T-cell (primary cell): ENCODE measurements around the gene LGI4. TPM values are rescaled to one million over a fixed set of nuclear protein-coding genes. Genes with fewer than 3 reads are reported as not detected.

Source experiments
- ATAC-seq, 4 experiments: fragments of 200-7000 bp in 3 of 4; fragments of 150-1000 bp in 1 of 4; cut with Tn5 transposase; replicated peaks in 1 of 4; 1 replicate in 3 of 4; 2 replicates in 1 of 4; pipeline ENCODE4 v1.10.0; 2021; ENCODE audit warnings: moderate library complexity in 3 of 4, mild to moderate bottlenecking in 2 of 4, moderate number of reproducible peaks in 1 of 4
- CTCF ChIA-PET, 2 donors: fragments of 300-600 bp; sonication (Branson Sonifier 250); formaldehyde crosslinking; loops; one replicate each; lab custom pipeline; 2022; ENCODE audit warnings: antibody characterized with exemption in 2 of 2; lab: Charles Lee
- POLR2A ChIA-PET, 2 donors: fragments of 300-600 bp; sonication (Branson Sonifier 250); formaldehyde crosslinking; loops; one replicate each; lab custom pipeline; 2022; ENCODE audit warnings: antibody characterized with exemption in 2 of 2; lab: Charles Lee
- DNase-seq, 35 experiments: peaks; one replicate each; pipeline versions ENCODE4 v3.0.0 to v3.0.0-alpha.2; 2013 to 2023
- H3K27ac ChIP-seq: one replicate; pipeline ENCODE4 v1.5.1; 2013; ENCODE audit warnings: low read length
- H3K27me3 ChIP-seq, 2 experiments: replicated peaks in 1 of 2; 1 replicate in 1 of 2; 2 replicates in 1 of 2; pipeline versions ENCODE4 v1.6.1 to v1.7.0; 2013; ENCODE audit warnings: low read length in 1 of 2, mixed read lengths in 1 of 2; ENCODE audit not compliant: control insufficient read depth in 2 of 2, insufficient read depth in 2 of 2; ENCODE audit errors: extremely low read depth in 1 of 2
- H3K36me3 ChIP-seq, 2 donors: 1 replicate in 1 of 2; 2 replicates in 1 of 2; pipeline versions ENCODE4 v1.6.1 to v1.7.0; 2013; ENCODE audit warnings: low read length in 1 of 2; ENCODE audit not compliant: control insufficient read depth in 2 of 2, insufficient read depth in 1 of 2; ENCODE audit errors: extremely low read depth in 1 of 2
- H3K4me1 ChIP-seq, 2 experiments: 1 replicate in 1 of 2; 2 replicates in 1 of 2; pipeline versions ENCODE4 v1.6.1 to v1.7.0; 2013; ENCODE audit warnings: low read length in 2 of 2, mixed read lengths in 1 of 2; ENCODE audit not compliant: insufficient read depth in 2 of 2, control insufficient read depth in 1 of 2; ENCODE audit errors: extremely low read depth in 1 of 2
- H3K4me3 ChIP-seq, 2 donors: 1 replicate in 1 of 2; 2 replicates in 1 of 2; pipeline versions ENCODE4 v1.5.1 to v1.7.0; 2013; ENCODE audit warnings: mild to moderate bottlenecking in 2 of 2, low read length in 1 of 2, moderate library complexity in 1 of 2; ENCODE audit not compliant: control insufficient read depth in 1 of 2; ENCODE audit errors: extremely low read depth in 1 of 2
- H3K9me3 ChIP-seq: 2 replicates; pipeline ENCODE4 v1.7.0; 2013
- H3K27ac Mint-ChIP-seq, 2 donors: one replicate each; pipeline ENCODE4 v1.8.0; 2020 to 2021; ENCODE audit warnings: mild to moderate bottlenecking in 2 of 2, mixed read lengths in 2 of 2
- H3K27me3 Mint-ChIP-seq, 2 donors: one replicate each; pipeline ENCODE4 v1.8.0; 2021 to 2022; ENCODE audit warnings: mixed read lengths in 2 of 2
- H3K36me3 Mint-ChIP-seq: one replicate; pipeline ENCODE4 v1.8.0; 2021; ENCODE audit warnings: mixed read lengths
- H3K4me1 Mint-ChIP-seq, 3 donors: one replicate each; pipeline ENCODE4 v1.8.0; 2020 to 2022; ENCODE audit warnings: mixed read lengths in 3 of 3, mild to moderate bottlenecking in 1 of 3
- H3K4me3 Mint-ChIP-seq, 3 donors: one replicate each; pipeline ENCODE4 v1.8.0; 2020 to 2022; ENCODE audit warnings: mild to moderate bottlenecking in 3 of 3, mixed read lengths in 3 of 3, moderate library complexity in 3 of 3
- H3K9me3 Mint-ChIP-seq, 3 donors: one replicate each; pipeline ENCODE4 v1.8.0; 2020 to 2022; ENCODE audit warnings: mixed read lengths in 3 of 3
- WGBS: methylation state at CpG from one replicate; pipeline ENCODE4 v1.1.5; 2013; ENCODE audit warnings: missing lambda C conversion rate; ENCODE audit not compliant: insufficient coverage; 5-methylcytosine and 5-hydroxymethylcytosine counted together
- total RNA-seq, 35 experiments: library from RNA in 6 of 35; stranded (reverse) in 6 of 35; fragments of 120-200 nt in 1 of 35; gene quantifications; one replicate each; pipeline versions ENCODE4 v1.2.1 to v1.2.4 and lab custom pipeline; 2013 to 2026

The LGI4 gene
- total RNA-seq, 5 donors from 2014 or later (not counting 1 experiment from before 2014, with no cell fraction given) = 0.15 to 1.1 (median 0.89) TPM

DNA sequence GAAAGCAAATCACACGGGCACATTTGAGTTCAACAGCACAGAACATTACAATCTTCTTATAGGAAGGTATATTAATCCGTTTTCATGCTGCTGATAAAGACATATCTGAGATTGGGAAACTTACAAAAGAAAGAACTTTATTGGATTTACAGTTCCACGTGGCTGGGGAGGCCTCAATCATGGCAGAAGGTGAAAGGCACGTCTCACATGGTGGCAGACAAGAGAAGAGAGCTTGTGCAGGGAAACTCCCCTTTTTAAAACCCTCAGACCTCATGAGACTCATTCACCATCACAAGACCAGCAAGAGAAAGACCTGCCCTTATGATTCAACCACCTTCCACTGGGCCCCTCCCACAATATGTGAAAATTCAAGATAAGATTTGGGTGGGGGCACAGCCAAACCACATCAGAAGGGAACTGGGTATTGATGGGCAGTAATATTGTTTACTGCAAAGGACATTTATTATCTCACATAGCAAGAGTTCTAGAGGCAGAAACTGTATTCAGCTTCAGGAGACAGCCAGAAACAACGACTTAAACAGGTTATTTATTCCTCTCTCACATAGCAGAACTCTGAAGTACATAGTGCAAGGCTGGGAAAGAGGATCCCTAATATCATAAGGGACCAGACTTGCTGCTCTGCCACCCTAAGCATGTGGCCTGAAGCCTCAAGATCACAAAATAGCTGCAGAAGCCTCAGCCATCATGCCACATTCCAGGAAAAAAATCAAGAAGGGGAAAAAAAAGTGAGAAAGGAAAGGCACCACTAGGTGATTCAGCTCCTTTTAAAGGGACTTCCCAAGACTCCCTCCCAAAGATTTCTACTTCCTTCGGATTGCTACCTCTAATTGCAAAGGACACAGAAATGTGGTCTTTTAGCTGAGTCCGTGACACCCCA is 42.8 kb upstream of the LGI4 start:
- Mint-ChIP-seq H3K27me3 (no peaks in the 10 kb centered on the region), H3K27ac (peak overlapping the region in 1 of 2 donors; percentile 9), H3K4me1 (peaks cover 43 to 63% (median 61%) of the 10 kb centered on the region in 3 donors), H3K9me3 (peaks cover 0 to 6% (median 4%) of the 10 kb centered on the region in 3 donors), H3K36me3 (peaks cover 5% of the 10 kb centered on the region), H3K4me3 (no peak overlapping the region)
- no peak overlapping the region for H3K4me3 ChIP-seq
- H3K9me3 ChIP-seq = no peaks in the 10 kb centered on the region
- ATAC-seq (no peak), DNase-seq (no peak)
- H3K36me3 ChIP-seq = peaks cover 0 to 5% of the 10 kb centered on the region in 2 donors
- H3K4me1 ChIP-seq = peaks cover 19% of the 10 kb centered on the region in 2 experiments
- H3K27ac ChIP-seq = no peak overlapping the region
- no peaks in the 10 kb centered on the region for H3K27me3 ChIP-seq
- ChIA-PET POLR2A (interaction anchor here in 1 of 2 donors (0.5 to 0.6 kb wide), 2 partner anchors 63 to 110 kb away, joined by 3 read pairs; no protein-coding TSS in a partner anchor), CTCF (no interaction called here)
- WGBS = no CpG with 5 or more reads among the region's 7 CpGs

DNA sequence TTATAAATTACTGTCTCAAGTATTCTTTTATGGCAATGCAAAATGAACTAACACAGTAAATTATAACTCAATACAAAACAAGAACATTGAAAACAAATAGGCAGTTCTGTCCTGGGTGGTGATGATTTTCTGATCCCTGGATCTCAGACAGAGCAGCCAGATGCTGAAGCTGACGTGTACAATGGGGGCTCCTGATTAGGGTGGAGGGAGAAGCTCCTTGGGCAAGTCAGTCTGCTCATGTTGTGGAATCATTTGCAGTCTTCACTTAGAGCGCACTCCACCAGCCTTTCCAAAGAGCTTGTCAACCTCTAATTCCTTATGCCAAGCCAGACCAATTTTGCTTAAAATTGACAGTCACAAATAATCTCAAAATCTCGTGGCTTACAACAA is 41.3 kb upstream of the LGI4 start:
- Histone ChIP-seq H3K9me3 (no peaks in the 10 kb centered on the region), H3K36me3 (peaks cover 0 to 5% of the 10 kb centered on the region in 2 donors), H3K4me3 (no peak overlapping the region), H3K27ac (no peak overlapping the region), H3K27me3 (no peaks in the 10 kb centered on the region), H3K4me1 (peaks cover 19 to 30% of the 10 kb centered on the region in 2 experiments)
- CTCF ChIA-PET = no interaction called here
- Mint-ChIP-seq H3K4me3 (no peak overlapping the region), H3K4me1 (peaks cover 56 to 70% (median 69%) of the 10 kb centered on the region in 3 donors), H3K27me3 (no peaks in the 10 kb centered on the region), H3K36me3 (peaks cover 5% of the 10 kb centered on the region), H3K9me3 (peaks cover 0 to 6% (median 4%) of the 10 kb centered on the region in 3 donors), H3K27ac (peak overlapping the region; percentile 49 to 60)
- ATAC-seq = no peak
- DNase-seq = no peak
- POLR2A ChIA-PET = no interaction called here
- 92% methylated on average over 2 of the region's 3 CpGs for WGBS

DNA sequence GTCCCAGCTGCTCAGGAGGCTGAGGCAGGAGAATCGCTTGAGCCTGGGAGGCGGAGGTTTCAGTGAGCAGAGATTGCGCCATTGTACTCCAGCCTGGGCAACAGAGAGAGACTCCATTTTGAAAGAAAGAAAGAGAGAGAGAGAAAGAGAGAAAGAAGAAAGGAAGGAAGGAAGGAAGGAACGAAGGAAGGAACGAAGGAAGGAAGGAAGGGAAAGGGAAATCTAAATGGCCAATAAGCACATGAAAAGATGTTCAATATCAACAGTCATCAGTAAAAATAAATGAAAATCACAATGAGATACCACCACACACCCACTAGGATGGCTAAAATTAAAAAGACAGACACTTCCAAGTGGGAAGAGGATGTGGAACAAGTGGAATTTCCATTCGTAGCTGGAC is 39.4 kb upstream of the LGI4 start:
- H3K36me3 ChIP-seq = peaks cover 6 to 10% of the 10 kb centered on the region in 2 donors
- H3K4me3 ChIP-seq = no peak overlapping the region
- CTCF ChIA-PET = interaction anchor here (0.7 kb wide), 2 partner anchors 12 to 67 kb away, joined by 3 to 5 read pairs; no protein-coding TSS in a partner anchor
- peaks cover 51 to 57% (median 54%) of the 10 kb centered on the region in 3 donors for H3K4me1 Mint-ChIP-seq
- ATAC-seq (no peak), DNase-seq (no peak)
- H3K27ac Mint-ChIP-seq = peak overlapping the region in 1 of 2 donors; percentile 44
- WGBS = 96% methylated on average over 4 of the region's 6 CpGs
- peaks cover 5 to 20% of the 10 kb centered on the region in 2 experiments for H3K4me1 ChIP-seq
- no peaks in the 10 kb centered on the region for H3K9me3 ChIP-seq
- H3K27me3 Mint-ChIP-seq = no peaks in the 10 kb centered on the region
- no peaks in the 10 kb centered on the region for H3K27me3 ChIP-seq
- H3K36me3 Mint-ChIP-seq = peaks cover 8% of the 10 kb centered on the region
- H3K4me3 Mint-ChIP-seq = no peak overlapping the region
- POLR2A ChIA-PET = no interaction called here
- H3K27ac ChIP-seq = no peak overlapping the region
- peaks cover 0 to 6% (median 4%) of the 10 kb centered on the region in 3 donors for H3K9me3 Mint-ChIP-seq

DNA sequence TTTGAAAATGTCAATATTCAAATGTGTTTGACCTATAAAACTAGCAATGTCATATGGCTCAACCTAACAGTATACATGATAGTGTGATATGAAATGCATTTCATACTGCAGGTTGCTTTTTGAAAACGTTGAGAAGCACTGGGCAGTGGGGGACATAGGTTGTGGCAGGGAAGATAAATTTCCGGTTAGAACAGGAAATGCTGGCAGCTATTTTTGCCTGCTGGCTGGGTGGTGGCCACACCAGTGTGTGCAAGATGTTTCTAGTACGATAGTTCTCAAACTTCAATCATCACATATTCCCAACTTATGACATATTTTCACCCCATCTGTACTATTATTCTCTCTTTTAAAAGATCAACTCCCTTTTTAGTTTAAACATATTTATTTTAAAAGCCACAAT is 36.9 kb upstream of the LGI4 start:
- DNase-seq (peak in 1 of 35 experiments; percentile 16), ATAC-seq (peak; percentile 7 to 64 (median 42))
- peak overlapping the region in 1 of 3 donors; percentile 27 for H3K4me3 Mint-ChIP-seq
- no peak overlapping the region for H3K4me3 ChIP-seq
- H3K4me1 Mint-ChIP-seq = peaks cover 54 to 75% (median 56%) of the 10 kb centered on the region in 3 donors
- peaks cover 9 to 34% of the 10 kb centered on the region in 2 experiments for H3K4me1 ChIP-seq
- H3K36me3 ChIP-seq = peaks cover 13 to 28% of the 10 kb centered on the region in 2 donors
- H3K36me3 Mint-ChIP-seq = peaks cover 20% of the 10 kb centered on the region
- H3K27ac ChIP-seq = peak overlapping the region; percentile 70
- H3K27ac Mint-ChIP-seq = peak overlapping the region; percentile 81 to 91
- ChIA-PET CTCF (interaction anchor here in 1 of 2 donors (0.6 kb wide), 1 partner anchor 968 kb away, joined by 3 read pairs; no protein-coding TSS in a partner anchor), POLR2A (interaction anchor here in 1 of 2 donors (0.6 kb wide), 1 partner anchor 45 kb away, joined by 3 read pairs; no protein-coding TSS in a partner anchor)
- no peaks in the 10 kb centered on the region for H3K9me3 ChIP-seq
- H3K9me3 Mint-ChIP-seq = no peaks in the 10 kb centered on the region
- no peaks in the 10 kb centered on the region for H3K27me3 ChIP-seq
- no peaks in the 10 kb centered on the region for H3K27me3 Mint-ChIP-seq
- WGBS = 0% methylated on average over 1 of the region's 3 CpGs

DNA sequence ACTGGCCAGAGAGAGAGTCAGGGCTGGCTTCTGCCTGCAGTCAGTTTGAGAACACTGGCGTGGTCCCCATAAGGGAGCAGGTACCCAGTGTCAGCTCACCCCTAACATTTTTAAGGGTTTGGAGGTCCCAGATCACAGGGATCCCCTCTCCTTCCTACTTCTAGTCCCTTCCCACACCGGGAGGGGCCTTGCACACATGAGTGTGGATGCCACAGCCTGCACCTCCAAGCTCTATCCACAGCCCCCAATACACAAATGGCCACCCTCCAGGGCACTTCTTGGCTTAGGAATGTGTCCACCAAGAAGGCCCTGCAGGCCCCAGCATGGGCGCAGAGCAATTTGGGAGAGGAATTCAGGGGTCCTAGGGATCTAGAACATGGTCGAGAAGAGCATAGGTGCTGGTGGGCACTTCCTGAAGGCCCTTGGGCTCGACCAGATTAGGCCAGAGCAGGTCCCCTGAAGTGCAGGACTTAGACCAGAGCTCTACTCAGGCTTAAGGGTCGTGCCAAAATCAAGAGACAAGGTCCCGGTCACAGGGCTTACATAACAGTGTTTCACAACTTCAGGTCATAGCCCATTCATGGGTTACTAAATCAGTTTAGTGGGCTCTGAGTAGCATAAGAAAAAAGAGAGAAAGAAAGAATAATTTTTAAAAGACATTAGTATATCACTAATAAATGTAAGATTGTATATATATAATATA is 35.7 kb upstream of the LGI4 start:
- no peak overlapping the region for H3K4me3 Mint-ChIP-seq
- peaks cover 13 to 40% of the 10 kb centered on the region in 2 experiments for H3K4me1 ChIP-seq
- DNase-seq = no peak

More for the DNA sequence above, 35.7 kb upstream of the LGI4 start:
- peaks cover 0 to 7% (median 3%) of the 10 kb centered on the region in 3 donors for H3K9me3 Mint-ChIP-seq
- H3K27me3 Mint-ChIP-seq = no peaks in the 10 kb centered on the region
- no peaks in the 10 kb centered on the region for H3K9me3 ChIP-seq
- peaks cover 26 to 40% of the 10 kb centered on the region in 2 donors for H3K36me3 ChIP-seq
- ChIA-PET POLR2A (no interaction called here), CTCF (interaction anchor here in 1 of 2 donors (0.9 kb wide), 1 partner anchor 9 kb away, joined by 3 read pairs; no protein-coding TSS in a partner anchor)
- ATAC-seq = no peak
- H3K27ac ChIP-seq = no peak overlapping the region
- H3K27ac Mint-ChIP-seq = peak overlapping the region; percentile 23 to 97
- 96% methylated on average over 3 of the region's 7 CpGs for WGBS
- H3K4me3 ChIP-seq = no peak overlapping the region
- H3K36me3 Mint-ChIP-seq = peaks cover 33% of the 10 kb centered on the region
- no peaks in the 10 kb centered on the region for H3K27me3 ChIP-seq
- peaks cover 58 to 73% (median 60%) of the 10 kb centered on the region in 3 donors for H3K4me1 Mint-ChIP-seq
